ENCODE data around the gene KCTD10.

The KCTD10 gene

GRCh38 chr12:109451400-109451799, 25.7 kb downstream of the KCTD10 start:
- DNase-seq (no peak), ATAC-seq (ENCODE audit: insufficient read depth, low read depth) (no peak)
- no peaks in the 10 kb centered on the region for H3K27me3 ChIP-seq (ENCODE audit: insufficient read depth, low read length, poor library complexity)
- no peaks in the 10 kb centered on the region for H3K79me2 ChIP-seq (ENCODE audit: insufficient read depth, low read length)
- H3K4me2 ChIP-seq (ENCODE audit: insufficient read depth, low read length), result no peak overlapping the region
- no peak for TF ChIP-seq EZH2 (IDR thresholded peaks at IDR 0.05; ENCODE audit: borderline replicate concordance, low read depth, low read length, severe bottlenecking)
- TF ChIP-seq, protein P1, sequence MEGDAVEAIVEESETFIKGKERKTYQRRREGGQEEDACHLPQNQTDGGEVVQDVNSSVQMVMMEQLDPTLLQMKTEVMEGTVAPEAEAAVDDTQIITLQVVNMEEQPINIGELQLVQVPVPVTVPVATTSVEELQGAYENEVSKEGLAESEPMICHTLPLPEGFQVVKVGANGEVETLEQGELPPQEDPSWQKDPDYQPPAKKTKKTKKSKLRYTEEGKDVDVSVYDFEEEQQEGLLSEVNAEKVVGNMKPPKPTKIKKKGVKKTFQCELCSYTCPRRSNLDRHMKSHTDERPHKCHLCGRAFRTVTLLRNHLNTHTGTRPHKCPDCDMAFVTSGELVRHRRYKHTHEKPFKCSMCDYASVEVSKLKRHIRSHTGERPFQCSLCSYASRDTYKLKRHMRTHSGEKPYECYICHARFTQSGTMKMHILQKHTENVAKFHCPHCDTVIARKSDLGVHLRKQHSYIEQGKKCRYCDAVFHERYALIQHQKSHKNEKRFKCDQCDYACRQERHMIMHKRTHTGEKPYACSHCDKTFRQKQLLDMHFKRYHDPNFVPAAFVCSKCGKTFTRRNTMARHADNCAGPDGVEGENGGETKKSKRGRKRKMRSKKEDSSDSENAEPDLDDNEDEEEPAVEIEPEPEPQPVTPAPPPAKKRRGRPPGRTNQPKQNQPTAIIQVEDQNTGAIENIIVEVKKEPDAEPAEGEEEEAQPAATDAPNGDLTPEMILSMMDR (IDR thresholded peaks at IDR 0.05; ENCODE audit: borderline replicate concordance, extremely low read depth, low read length, poor library complexity, severe bottlenecking), result no peak
- H3K9ac ChIP-seq (ENCODE audit: low read depth, low read length), result no peak overlapping the region
- H3K4me1 ChIP-seq (ENCODE audit: insufficient read depth, low read length), result no peaks in the 10 kb centered on the region
- H3K4me3 ChIP-seq (ENCODE audit: low read depth in 1 of 2, low read length in 2 of 2), result no peak overlapping the region
- H2AFZ ChIP-seq (ENCODE audit: low read depth, low read length), result no peak overlapping the region
- no peak overlapping the region for H3K27ac ChIP-seq (ENCODE audit: low read length)
- no peaks in the 10 kb centered on the region for H3K9me3 ChIP-seq (ENCODE audit: insufficient read depth, low read length, severe bottlenecking)
- peaks cover 14% of the 10 kb centered on the region for H4K20me1 ChIP-seq (ENCODE audit: insufficient read depth, low read length)
- H3K36me3 ChIP-seq (ENCODE audit: insufficient read depth, low read length), result peaks cover 88% of the 10 kb centered on the region

GRCh38 chr12:109450980-109451379, 26.1 kb downstream of the KCTD10 start:
- no peak for ATAC-seq (ENCODE audit: insufficient read depth, low read depth)

GRCh38 chr12:109449845-109450532, 27.1 kb downstream of the KCTD10 start:
- H3K4me2 ChIP-seq (ENCODE audit: insufficient read depth, low read length), result no peak overlapping the region
- no peak for ATAC-seq (ENCODE audit: insufficient read depth, low read depth)
- H3K27me3 ChIP-seq (ENCODE audit: insufficient read depth, low read length, poor library complexity), result no peaks in the 10 kb centered on the region
- no peak for DNase-seq
- H3K4me1 ChIP-seq (ENCODE audit: insufficient read depth, low read length), result no peaks in the 10 kb centered on the region
- peaks cover 14% of the 10 kb centered on the region for H4K20me1 ChIP-seq (ENCODE audit: insufficient read depth, low read length)
- peaks cover 74% of the 10 kb centered on the region for H3K36me3 ChIP-seq (ENCODE audit: insufficient read depth, low read length)
- no peak overlapping the region for H3K27ac ChIP-seq (ENCODE audit: low read length)
- no peak overlapping the region for H3K4me3 ChIP-seq (ENCODE audit: low read depth in 1 of 2, low read length in 2 of 2)
- no peaks in the 10 kb centered on the region for H3K79me2 ChIP-seq (ENCODE audit: insufficient read depth, low read length)
- no peak for TF ChIP-seq EZH2 (IDR thresholded peaks at IDR 0.05; ENCODE audit: borderline replicate concordance, low read depth, low read length, severe bottlenecking)
- TF ChIP-seq, protein P1 (IDR thresholded peaks at IDR 0.05; ENCODE audit: borderline replicate concordance, extremely low read depth, low read length, poor library complexity, severe bottlenecking), result no peak
- no peak overlapping the region for H2AFZ ChIP-seq (ENCODE audit: low read depth, low read length)
- no peak overlapping the region for H3K9ac ChIP-seq (ENCODE audit: low read depth, low read length)
- H3K9me3 ChIP-seq (ENCODE audit: insufficient read depth, low read length, severe bottlenecking), result no peaks in the 10 kb centered on the region

More at GRCh38 chr12:109450980-109451379, 26.1 kb downstream of the KCTD10 start:
- no peak for DNase-seq
- H3K36me3 ChIP-seq (ENCODE audit: insufficient read depth, low read length), result peaks cover 84% of the 10 kb centered on the region
- no peak overlapping the region for H3K4me3 ChIP-seq (ENCODE audit: low read depth in 1 of 2, low read length in 2 of 2)
- peaks cover 14% of the 10 kb centered on the region for H4K20me1 ChIP-seq (ENCODE audit: insufficient read depth, low read length)
- no peaks in the 10 kb centered on the region for H3K27me3 ChIP-seq (ENCODE audit: insufficient read depth, low read length, poor library complexity)
- no peaks in the 10 kb centered on the region for H3K9me3 ChIP-seq (ENCODE audit: insufficient read depth, low read length, severe bottlenecking)
- no peaks in the 10 kb centered on the region for H3K4me1 ChIP-seq (ENCODE audit: insufficient read depth, low read length)
- no peak for TF ChIP-seq EZH2 (IDR thresholded peaks at IDR 0.05; ENCODE audit: borderline replicate concordance, low read depth, low read length, severe bottlenecking)
- TF ChIP-seq, protein P1 (IDR thresholded peaks at IDR 0.05; ENCODE audit: borderline replicate concordance, extremely low read depth, low read length, poor library complexity, severe bottlenecking), result no peak
- no peak overlapping the region for H3K27ac ChIP-seq (ENCODE audit: low read length)
- no peak overlapping the region for H3K4me2 ChIP-seq (ENCODE audit: insufficient read depth, low read length)
- no peak overlapping the region for H3K9ac ChIP-seq (ENCODE audit: low read depth, low read length)
- H2AFZ ChIP-seq (ENCODE audit: low read depth, low read length), result no peak overlapping the region
- H3K79me2 ChIP-seq (ENCODE audit: insufficient read depth, low read length), result no peaks in the 10 kb centered on the region

All from DND-41 (cell line).